Activated CD4-positive, alpha-beta T cell treated with anti-CD3 and anti-CD28 coated beads, Interleukin-2, amount 10 ng/mL, durations not matched to agents 24 days and 14 days (primary cell): ENCODE results near the gene SRGAP1. TPM values are rescaled to one million over a fixed set of nuclear protein-coding genes. Genes with fewer than 3 reads are reported as not detected.

Experiments used
- DNase-seq: peaks from one replicate; pipeline ENCODE4 v3.0.0; 2022
- H3K27ac Mint-ChIP-seq: one replicate; pipeline ENCODE4 v1.8.0; 2022; ENCODE audit warnings: mild to moderate bottlenecking, mixed read lengths
- H3K27me3 Mint-ChIP-seq: one replicate; pipeline ENCODE4 v1.8.0; 2022; ENCODE audit warnings: mixed read lengths
- H3K36me3 Mint-ChIP-seq: one replicate; pipeline ENCODE4 v1.8.0; 2022; ENCODE audit warnings: low read depth, mild to moderate bottlenecking, mixed read lengths
- H3K4me1 Mint-ChIP-seq: one replicate; pipeline ENCODE4 v1.8.0; 2021; ENCODE audit warnings: mixed read lengths
- H3K4me3 Mint-ChIP-seq: one replicate; pipeline ENCODE4 v1.8.0; 2022; ENCODE audit warnings: mild to moderate bottlenecking, moderate library complexity, mixed read lengths
- H3K9me3 Mint-ChIP-seq: one replicate; pipeline ENCODE4 v1.8.0; 2021; ENCODE audit warnings: mixed read lengths
- intact Hi-C: fragments of 100-400 bp; cut with micrococcal nuclease; formaldehyde crosslinking; loops from one replicate; pipeline ENCODE4 v1.15.1; 2023
- total RNA-seq: library from RNA; stranded (reverse); gene quantifications from 2 replicates; pipeline ENCODE4 v1.2.3, GENCODE V29; 2022

Gene SRGAP1
- total RNA-seq, 1 donor from 2014 or later, result 0.16 TPM

- no peaks in the 10 kb centered on the region for H3K9me3 Mint-ChIP-seq
Observed at GRCh38 chr12:64077922-64078321, 233.4 kb downstream of the SRGAP1 start.

GRCh38 chr12:64080319-64081007, 236.0 kb downstream of the SRGAP1 start:
- Mint-ChIP-seq H3K27me3 (peaks cover 5% of the 10 kb centered on the region), H3K4me3 (no peak overlapping the region), H3K27ac (no peak overlapping the region), H3K4me1 (no peaks in the 10 kb centered on the region), H3K9me3 (no peaks in the 10 kb centered on the region), H3K36me3 (no peaks in the 10 kb centered on the region)
- DNase-seq, result no peak
- intact Hi-C loops, result no loop called here

More at GRCh38 chr12:64077922-64078321, 233.4 kb downstream of the SRGAP1 start:
- intact Hi-C loops, result no loop called here
- DNase-seq, result no peak
- no peaks in the 10 kb centered on the region for H3K4me1 Mint-ChIP-seq
- no peak overlapping the region for H3K4me3 Mint-ChIP-seq
- no peak overlapping the region for H3K27ac Mint-ChIP-seq
- H3K27me3 Mint-ChIP-seq, result peaks cover 5% of the 10 kb centered on the region
- H3K36me3 Mint-ChIP-seq, result no peaks in the 10 kb centered on the region

- Mint-ChIP-seq H3K9me3 (no peaks in the 10 kb centered on the region), H3K4me1 (no peaks in the 10 kb centered on the region), H3K36me3 (no peaks in the 10 kb centered on the region), H3K4me3 (no peak overlapping the region), H3K27ac (no peak overlapping the region), H3K27me3 (peaks cover 5% of the 10 kb centered on the region)
- intact Hi-C loops, result no loop called here
- no peak for DNase-seq
Observed at GRCh38 chr12:64081008-64081404, 236.5 kb downstream of the SRGAP1 start.

- intact Hi-C loops, result no loop called here
- no peak for DNase-seq
- no peaks in the 10 kb centered on the region for H3K36me3 Mint-ChIP-seq
- no peak overlapping the region for H3K27ac Mint-ChIP-seq
- no peaks in the 10 kb centered on the region for H3K4me1 Mint-ChIP-seq
- no peak overlapping the region for H3K4me3 Mint-ChIP-seq
- no peaks in the 10 kb centered on the region for H3K9me3 Mint-ChIP-seq
- peaks cover under 1% of the 10 kb centered on the region for H3K27me3 Mint-ChIP-seq
Observed at GRCh38 chr12:64082116-64082515, 237.6 kb downstream of the SRGAP1 start.

- DNase-seq, result no peak
- H3K27ac Mint-ChIP-seq, result no peak overlapping the region
- intact Hi-C loops, result no loop called here
- no peaks in the 10 kb centered on the region for H3K36me3 Mint-ChIP-seq
- no peaks in the 10 kb centered on the region for H3K9me3 Mint-ChIP-seq
- H3K27me3 Mint-ChIP-seq, result no peaks in the 10 kb centered on the region
- H3K4me1 Mint-ChIP-seq, result no peaks in the 10 kb centered on the region
- no peak overlapping the region for H3K4me3 Mint-ChIP-seq
Observed at GRCh38 chr12:64082866-64083268, 238.4 kb downstream of the SRGAP1 start.

GRCh38 chr12:64083285-64084210, 239.0 kb downstream of the SRGAP1 start:
- H3K27ac Mint-ChIP-seq, result no peak overlapping the region
- no peaks in the 10 kb centered on the region for H3K9me3 Mint-ChIP-seq
- intact Hi-C loops, result no loop called here
- no peak overlapping the region for H3K4me3 Mint-ChIP-seq
- H3K36me3 Mint-ChIP-seq, result no peaks in the 10 kb centered on the region
- H3K4me1 Mint-ChIP-seq, result peaks cover under 1% of the 10 kb centered on the region
- H3K27me3 Mint-ChIP-seq, result no peaks in the 10 kb centered on the region
- DNase-seq, result no peak

- Mint-ChIP-seq H3K27ac (no peak overlapping the region), H3K36me3 (no peaks in the 10 kb centered on the region), H3K4me3 (no peak overlapping the region), H3K27me3 (no peaks in the 10 kb centered on the region), H3K9me3 (no peaks in the 10 kb centered on the region), H3K4me1 (peaks cover 2% of the 10 kb centered on the region)
- DNase-seq, result no peak
- intact Hi-C loops, result no loop called here
Observed at GRCh38 chr12:64085154-64085553, 240.7 kb downstream of the SRGAP1 start.

GRCh38 chr12:64085996-64086395, 241.5 kb downstream of the SRGAP1 start:
- H3K4me1 Mint-ChIP-seq, result peaks cover 2% of the 10 kb centered on the region
- H3K36me3 Mint-ChIP-seq, result no peaks in the 10 kb centered on the region
- intact Hi-C loops, result no loop called here
- H3K27ac Mint-ChIP-seq, result no peak overlapping the region
- no peak for DNase-seq
- no peaks in the 10 kb centered on the region for H3K9me3 Mint-ChIP-seq
- H3K4me3 Mint-ChIP-seq, result no peak overlapping the region
- no peaks in the 10 kb centered on the region for H3K27me3 Mint-ChIP-seq

GRCh38 chr12:64086946-64087345, 242.4 kb downstream of the SRGAP1 start:
- Mint-ChIP-seq H3K36me3 (no peaks in the 10 kb centered on the region), H3K4me1 (peaks cover 2% of the 10 kb centered on the region), H3K4me3 (no peak overlapping the region), H3K9me3 (no peaks in the 10 kb centered on the region), H3K27me3 (no peaks in the 10 kb centered on the region), H3K27ac (no peak overlapping the region)
- intact Hi-C loops, result no loop called here
- no peak for DNase-seq

- Mint-ChIP-seq H3K36me3 (no peaks in the 10 kb centered on the region), H3K4me3 (no peak overlapping the region), H3K9me3 (no peaks in the 10 kb centered on the region), H3K27me3 (no peaks in the 10 kb centered on the region), H3K27ac (no peak overlapping the region), H3K4me1 (peaks cover 2% of the 10 kb centered on the region)
- no peak for DNase-seq
- intact Hi-C loops, result no loop called here
Observed at GRCh38 chr12:64087761-64088160, 243.3 kb downstream of the SRGAP1 start.

- Mint-ChIP-seq H3K36me3 (no peaks in the 10 kb centered on the region), H3K4me3 (no peak overlapping the region), H3K27me3 (no peaks in the 10 kb centered on the region), H3K4me1 (peaks cover 2% of the 10 kb centered on the region), H3K9me3 (no peaks in the 10 kb centered on the region), H3K27ac (no peak overlapping the region)
- intact Hi-C loops, result no loop called here
- no peak for DNase-seq
Observed at GRCh38 chr12:64088431-64089349, 244.2 kb downstream of the SRGAP1 start.

- Mint-ChIP-seq H3K4me1 (peaks cover 2% of the 10 kb centered on the region), H3K27ac (no peak overlapping the region), H3K9me3 (no peaks in the 10 kb centered on the region), H3K27me3 (no peaks in the 10 kb centered on the region), H3K4me3 (no peak overlapping the region), H3K36me3 (no peaks in the 10 kb centered on the region)
- no peak for DNase-seq
- intact Hi-C loops, result no loop called here
Observed at GRCh38 chr12:64090047-64090446, 245.5 kb downstream of the SRGAP1 start.

GRCh38 chr12:64091186-64091585, 246.7 kb downstream of the SRGAP1 start:
- Mint-ChIP-seq H3K9me3 (no peaks in the 10 kb centered on the region), H3K4me1 (peaks cover 2% of the 10 kb centered on the region), H3K36me3 (no peaks in the 10 kb centered on the region), H3K4me3 (no peak overlapping the region), H3K27me3 (no peaks in the 10 kb centered on the region), H3K27ac (no peak overlapping the region)
- intact Hi-C loops, result no loop called here
- DNase-seq, result no peak
